ENCODE measurements around the gene HERC3. TPM values are rescaled to one million over a fixed set of nuclear protein-coding genes. Genes with fewer than 3 reads are reported as not detected.

HERC3 gene
- polyA plus RNA-seq, 6 donors from 2014 or later, result 31.6 to 50.8 (median 45.8) TPM

- Mint-ChIP-seq H3K4me3 (no peak overlapping the region), H3K9me3 (no peaks in the 10 kb centered on the region), H3K4me1 (no peaks in the 10 kb centered on the region), H3K27ac (no peak overlapping the region), H3K27me3 (no peaks in the 10 kb centered on the region), H3K36me3 (no peaks in the 10 kb centered on the region)
- ATAC-seq (ENCODE audit: low read depth in 2 of 2) (no peak), DNase-seq (no peak)
These were observed 159.8 kb downstream of the HERC3 start for GRCh38 chr4:88752076-88752463.

DNA sequence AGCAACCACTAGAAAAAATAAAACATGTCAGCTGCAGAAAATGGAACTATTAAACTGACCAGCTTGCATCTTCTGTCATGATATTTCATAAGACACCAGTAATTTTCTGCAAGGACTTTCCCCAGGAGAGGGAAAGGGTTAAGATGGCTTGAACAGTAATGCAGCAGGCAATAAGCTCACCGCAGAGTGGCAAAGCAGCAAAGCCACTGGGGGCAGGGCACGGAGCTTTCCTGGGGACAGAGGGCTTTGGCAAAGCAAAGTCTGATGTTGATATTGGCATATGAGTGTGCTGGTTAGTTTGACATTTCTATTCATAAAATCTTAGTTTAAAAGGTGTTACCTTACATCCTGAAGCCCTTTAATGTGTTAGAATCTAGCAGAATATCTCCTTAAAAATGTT, 160.5 kb downstream of the HERC3 start:
- Mint-ChIP-seq H3K4me1 (no peaks in the 10 kb centered on the region), H3K9me3 (no peaks in the 10 kb centered on the region), H3K27me3 (no peaks in the 10 kb centered on the region), H3K27ac (no peak overlapping the region), H3K4me3 (no peak overlapping the region), H3K36me3 (no peaks in the 10 kb centered on the region)
- no peak for DNase-seq
- ATAC-seq (ENCODE audit: low read depth in 2 of 2), result no peak

DNA sequence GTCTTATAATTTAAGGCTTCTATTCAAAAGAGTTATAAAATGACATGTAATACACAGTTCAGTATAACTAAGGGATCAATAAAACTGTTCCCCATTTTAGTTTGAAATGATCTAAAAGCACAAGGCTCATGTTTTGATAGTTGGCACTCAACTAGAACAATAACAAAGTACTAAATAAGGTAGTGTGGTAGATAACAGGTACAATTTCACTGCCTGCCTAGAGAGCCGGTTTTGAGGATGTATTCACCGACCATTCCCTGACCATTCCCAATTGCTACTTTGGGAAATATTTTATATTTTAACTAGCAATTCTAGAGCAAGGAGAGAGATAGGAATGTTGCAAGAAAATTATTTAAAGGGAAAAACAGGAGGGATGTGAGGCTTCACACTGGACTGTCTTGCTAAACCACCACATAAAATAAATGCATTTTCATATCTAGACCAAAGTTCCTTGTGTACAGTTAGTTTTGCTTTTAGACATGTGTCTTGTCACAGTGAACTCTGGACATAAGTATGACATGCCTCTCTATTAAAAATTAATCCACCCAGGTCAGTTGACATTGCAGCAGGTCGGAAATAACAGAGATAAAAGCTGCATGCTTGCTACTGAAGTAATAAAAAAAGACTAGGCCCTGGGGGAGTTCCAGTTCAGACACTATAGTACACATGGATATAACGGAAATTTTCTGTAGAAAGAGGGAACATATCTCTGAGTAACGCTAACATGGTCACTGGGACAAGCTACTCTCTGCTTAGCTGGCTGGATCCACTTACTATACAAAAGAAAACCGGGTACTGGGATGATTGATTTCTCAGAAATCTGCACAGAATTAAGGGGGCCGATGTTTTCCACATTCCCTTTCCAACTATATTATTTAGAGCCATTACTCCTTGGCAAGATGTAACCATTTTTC, 161.6 kb downstream of the HERC3 start:
- peak overlapping the region in 1 of 6 donors; percentile 49 for H3K27ac Mint-ChIP-seq
- H3K27me3 Mint-ChIP-seq, result no peaks in the 10 kb centered on the region
- H3K4me1 Mint-ChIP-seq, result no peaks in the 10 kb centered on the region
- ATAC-seq (ENCODE audit: low read depth in 2 of 2), result no peak
- H3K4me3 Mint-ChIP-seq, result no peak overlapping the region
- no peaks in the 10 kb centered on the region for H3K9me3 Mint-ChIP-seq
- H3K36me3 Mint-ChIP-seq, result no peaks in the 10 kb centered on the region
- no peak for DNase-seq

DNA sequence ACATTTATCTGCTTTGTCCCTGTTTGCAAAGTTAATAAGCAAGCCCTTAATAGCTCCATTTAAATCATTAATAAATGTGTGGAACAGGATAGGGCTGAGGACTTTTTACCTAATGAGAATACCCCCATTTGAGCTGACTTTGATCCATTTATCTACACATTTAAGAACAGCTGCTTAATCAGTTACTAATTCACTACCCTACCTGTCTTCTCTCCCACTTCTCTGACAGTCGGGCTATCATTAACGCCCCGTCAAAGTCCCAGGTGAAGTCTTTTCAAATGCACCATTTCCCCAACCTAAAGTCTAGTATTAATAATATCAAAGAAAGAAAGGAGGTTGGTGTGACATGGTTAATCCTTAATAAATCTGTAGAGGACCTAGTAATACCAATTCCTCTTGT, 162.5 kb downstream of the HERC3 start:
- Mint-ChIP-seq H3K4me1 (no peaks in the 10 kb centered on the region), H3K27me3 (no peaks in the 10 kb centered on the region), H3K27ac (no peak overlapping the region), H3K9me3 (peaks cover 0 to under 1% (median 0%) of the 10 kb centered on the region in 7 donors), H3K36me3 (no peaks in the 10 kb centered on the region), H3K4me3 (no peak overlapping the region)
- DNase-seq, result no peak
- no peak for ATAC-seq (ENCODE audit: low read depth in 2 of 2)

- DNase-seq, result no peak
- Mint-ChIP-seq H3K9me3 (peaks cover 0 to 2% (median 0%) of the 10 kb centered on the region in 7 donors), H3K4me3 (no peak overlapping the region), H3K36me3 (no peaks in the 10 kb centered on the region), H3K4me1 (no peaks in the 10 kb centered on the region), H3K27me3 (no peaks in the 10 kb centered on the region), H3K27ac (no peak overlapping the region)
- no peak for ATAC-seq (ENCODE audit: low read depth in 2 of 2)
These were observed 163.2 kb downstream of the HERC3 start for GRCh38 chr4:88755454-88755853.

GRCh38 chr4:88756149-88756548, 163.9 kb downstream of the HERC3 start:
- Mint-ChIP-seq H3K27ac (peak overlapping the region in 1 of 6 donors; percentile 90), H3K4me1 (no peaks in the 10 kb centered on the region), H3K4me3 (no peak overlapping the region), H3K36me3 (no peaks in the 10 kb centered on the region), H3K9me3 (peaks cover 0 to 2% (median 0%) of the 10 kb centered on the region in 7 donors), H3K27me3 (no peaks in the 10 kb centered on the region)
- no peak for ATAC-seq (ENCODE audit: low read depth in 2 of 2)
- DNase-seq, result no peak

DNA sequence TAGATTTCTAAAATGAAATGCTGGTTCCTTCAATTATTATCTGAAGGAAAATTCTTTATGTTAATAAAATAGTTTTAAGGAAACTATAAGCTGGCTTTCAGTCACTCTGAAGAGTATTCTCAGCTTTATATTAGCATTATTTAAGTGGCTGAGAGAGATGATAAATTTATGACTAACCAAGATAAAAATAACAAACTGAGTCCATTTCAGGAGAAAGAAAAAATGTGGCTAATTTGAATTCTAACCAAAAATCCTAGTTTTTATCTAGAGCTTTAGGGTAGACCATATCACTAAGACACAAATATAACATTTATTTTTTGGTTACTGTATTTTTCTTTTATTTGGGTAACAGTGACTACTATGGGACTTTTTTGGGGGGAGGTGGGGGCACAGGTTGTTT, 164.8 kb downstream of the HERC3 start:
- Mint-ChIP-seq H3K27me3 (no peaks in the 10 kb centered on the region), H3K36me3 (no peaks in the 10 kb centered on the region), H3K9me3 (peaks cover 0 to 2% (median 0%) of the 10 kb centered on the region in 7 donors), H3K4me3 (no peak overlapping the region), H3K4me1 (no peaks in the 10 kb centered on the region), H3K27ac (no peak overlapping the region)
- ATAC-seq (ENCODE audit: low read depth in 2 of 2) (no peak), DNase-seq (no peak)

GRCh38 chr4:88757776-88758175, 165.5 kb downstream of the HERC3 start:
- Mint-ChIP-seq H3K27me3 (no peaks in the 10 kb centered on the region), H3K27ac (peak overlapping the region in 1 of 6 donors; percentile 64), H3K4me3 (no peak overlapping the region), H3K4me1 (no peaks in the 10 kb centered on the region), H3K9me3 (peaks cover 0 to 2% (median 0%) of the 10 kb centered on the region in 7 donors), H3K36me3 (no peaks in the 10 kb centered on the region)
- ATAC-seq (ENCODE audit: low read depth in 2 of 2) (no peak), DNase-seq (no peak)

Other genes with a start within 250 kb of the HERC3 start
- 10 to 100 TPM in 3 of 6 donors, 1 to 10 TPM in 2, not detected in 1; 6.7 to 11.9 (median 10.0) TPM for gene HERC6, start 213.6 kb upstream of the HERC3 start, polyA plus RNA-seq (ENCODE audit: low read depth in 6 of 6)
- gene HERC5, start 135.4 kb upstream of the HERC3 start, polyA plus RNA-seq (ENCODE audit: low read depth in 6 of 6), result 10 to 100 TPM in 1 of 6 donors, 1 to 10 TPM in 5; 6.2 to 10.5 (median 7.5) TPM
- 100 to 1,000 TPM; 197 to 384 (median 239) TPM for gene PYURF, start 68.7 kb upstream of the HERC3 start, polyA plus RNA-seq (ENCODE audit: low read depth in 6 of 6)
- 1 to 10 TPM in 3 of 6 donors, under 1 TPM in 2, not detected in 1; 0.58 to 1.8 (median 1.2) TPM for gene NAP1L5, start 105.3 kb downstream of the HERC3 start, polyA plus RNA-seq (ENCODE audit: low read depth in 6 of 6)